Subcutaneous adipose tissue (tissue), 4 donors: ENCODE measurements around the gene PTX4. TPM values are rescaled to one million over a fixed set of nuclear protein-coding genes. Genes with fewer than 3 reads are reported as not detected.

Experiments used
- CTCF ChIP-seq: fragments of 450-650 bp; IDR thresholded peaks from one replicate; pipeline ENCODE4 v1.5.1; 2016; ENCODE audit warnings: low read depth, mild to moderate bottlenecking, control low read depth, antibody characterized with exemption, moderate library complexity
- total RNA-seq, 4 donors: library from RNA; depleted of rRNA; stranded (reverse); fragments of >200 nt; gene quantifications; one replicate each; pipeline ENCODE4 v1.1.0, GENCODE V29; 2016

The PTX4 gene
- total RNA-seq, 4 donors from 2014 or later = not detected

- no peak for TF ChIP-seq CTCF
These were observed 43.1 kb downstream of the PTX4 start for GRCh38 chr16:1445518-1446203.

GRCh38 chr16:1444730-1445517, 43.8 kb downstream of the PTX4 start:
- TF ChIP-seq CTCF = no peak

- TF ChIP-seq CTCF = no peak
These were observed 44.6 kb downstream of the PTX4 start, which contains the start of gene CCDC154 for GRCh38 chr16:1443980-1444729. Gene CCDC154 (minus strand): TSS chr16:1444556. CDS start chr16:1444322, 234 bp downstream.

- TF ChIP-seq CTCF = no peak
These were observed 45.3 kb downstream of the PTX4 start for GRCh38 chr16:1443403-1443973.

GRCh38 chr16:1442697-1443096, 46.0 kb downstream of the PTX4 start:
- TF ChIP-seq CTCF = no peak

- no peak for TF ChIP-seq CTCF
These were observed 47.3 kb downstream of the PTX4 start for GRCh38 chr16:1441391-1441829.
